GM19239 (cell line): ENCODE results near the gene TMEM270.
"Not testable (repeated sequence)": the region's sequence is repeated elsewhere in the genome, so short reads cannot be mapped to it uniquely, and the experiment has no call there.

Source experiments
- DNase-seq: peaks from one replicate; pipeline ENCODE4 v3.0.0; 2011; ENCODE audit warnings: low spot score; ENCODE audit not compliant: insufficient read length
- FAIRE-seq: peaks from 2 replicates; lab custom pipeline; 2011; peaks lifted over from hg19 to GRCh38; lab: Jason Lieb, UNC

TMEM270 gene

GRCh38 chr7:73882047-73882402 is 21.1 kb downstream of the TMEM270 start:
- DNase-seq (no peak), FAIRE-seq (no peak)

- not testable (repeated sequence) for DNase-seq, FAIRE-seq
Observed at GRCh38 chr7:73884867-73885422, 24.0 kb downstream of the TMEM270 start.

- FAIRE-seq (no peak), DNase-seq (no peak)
Observed at GRCh38 chr7:73885433-73885974, 24.5 kb downstream of the TMEM270 start.

- no peak for DNase-seq
Observed at GRCh38 chr7:73885975-73886798, 25.2 kb downstream of the TMEM270 start.

GRCh38 chr7:73887762-73888161 is 26.8 kb downstream of the TMEM270 start:
- FAIRE-seq (no peak), DNase-seq (no peak)

More at GRCh38 chr7:73885975-73886798, 25.2 kb downstream of the TMEM270 start:
- FAIRE-seq: no peak

- FAIRE-seq (no peak), DNase-seq (no peak)
Observed at GRCh38 chr7:73888959-73889358, 28.0 kb downstream of the TMEM270 start.

GRCh38 chr7:73890555-73891147 is 29.7 kb downstream of the TMEM270 start:
- FAIRE-seq: no peak
- no peak for DNase-seq

- no peak for DNase-seq
Observed at GRCh38 chr7:73891178-73891885, 30.4 kb downstream of the TMEM270 start.

GRCh38 chr7:73892003-73892999 is 31.3 kb downstream of the TMEM270 start:
- no peak for FAIRE-seq
- no peak for DNase-seq

More at GRCh38 chr7:73891178-73891885, 30.4 kb downstream of the TMEM270 start:
- FAIRE-seq: no peak

- no peak for DNase-seq
- FAIRE-seq: no peak
Observed at GRCh38 chr7:73893342-73894101, 32.6 kb downstream of the TMEM270 start.

- FAIRE-seq (no peak), DNase-seq (no peak)
Observed at GRCh38 chr7:73894166-73894565, 33.2 kb downstream of the TMEM270 start.

GRCh38 chr7:73894733-73895551 is 34.0 kb downstream of the TMEM270 start:
- FAIRE-seq (no peak), DNase-seq (no peak)

GRCh38 chr7:73895626-73896025 is 34.7 kb downstream of the TMEM270 start:
- no peak for FAIRE-seq
- no peak for DNase-seq

- DNase-seq (no peak), FAIRE-seq (no peak)
Observed at GRCh38 chr7:73896454-73896853, 35.5 kb downstream of the TMEM270 start.

- DNase-seq (no peak), FAIRE-seq (no peak)
Observed at GRCh38 chr7:73899731-73900142, 38.8 kb downstream of the TMEM270 start.

GRCh38 chr7:73900286-73900685 is 39.3 kb downstream of the TMEM270 start:
- DNase-seq (no peak), FAIRE-seq (no peak)

- no peak for DNase-seq
- no peak for FAIRE-seq
Observed at GRCh38 chr7:73901231-73901822, 40.4 kb downstream of the TMEM270 start.
